CD4-positive, alpha-beta T cell treated with Interleukin-1 beta for 1 hour (primary cell): ENCODE results near the gene OTOP2.
"Not testable (repeated sequence)": the region's sequence is repeated elsewhere in the genome, so short reads cannot be mapped to it uniquely, and the experiment has no call there.

Experiments
- DNase-seq, 2 donors: peaks; one replicate each; pipeline ENCODE4 v3.0.0-alpha.2; 2020 to 2022

Gene OTOP2

GRCh38 chr17:74954115-74954514, 30.0 kb downstream of the OTOP2 start:
- DNase-seq: no peak

- no peak for DNase-seq
Observed at GRCh38 chr17:74954665-74955421, 30.8 kb downstream of the OTOP2 start.

GRCh38 chr17:74956093-74956492, 32.0 kb downstream of the OTOP2 start:
- no peak for DNase-seq

GRCh38 chr17:74957935-74958740, 34.1 kb downstream of the OTOP2 start:
- DNase-seq: peak; percentile 69 to 78

GRCh38 chr17:74959826-74960515, 35.9 kb downstream of the OTOP2 start:
- no peak for DNase-seq

GRCh38 chr17:74960570-74961342, 36.7 kb downstream of the OTOP2 start:
- DNase-seq: peak; percentile 49 to 56

GRCh38 chr17:74961657-74962350, 37.7 kb downstream of the OTOP2 start:
- DNase-seq: peak; percentile 81 to 84

- DNase-seq: no peak
Observed at GRCh38 chr17:74962622-74963394, 38.7 kb downstream of the OTOP2 start.

GRCh38 chr17:74963656-74964055, 39.6 kb downstream of the OTOP2 start:
- DNase-seq: no peak

- DNase-seq: no peak
Observed at GRCh38 chr17:74964246-74964761, 40.2 kb downstream of the OTOP2 start.

GRCh38 chr17:74964988-74965622, 41.0 kb downstream of the OTOP2 start:
- DNase-seq: no peak

- DNase-seq: no peak
Observed at GRCh38 chr17:74968361-74968780, 44.3 kb downstream of the OTOP2 start.

GRCh38 chr17:74969501-74969900, 45.4 kb downstream of the OTOP2 start:
- not testable (repeated sequence) for DNase-seq

- DNase-seq: no peak
Observed at GRCh38 chr17:74970395-74970794, 46.3 kb downstream of the OTOP2 start.

GRCh38 chr17:74971069-74971841, 47.2 kb downstream of the OTOP2 start:
- no peak for DNase-seq

- DNase-seq: no peak
Observed at GRCh38 chr17:74971842-74972106, 47.7 kb downstream of the OTOP2 start.

- DNase-seq: peak; percentile 81 to 85
Observed at GRCh38 chr17:74972107-74972972, 48.3 kb downstream of the OTOP2 start, which contains the start of gene HID1. TSS of gene HID1 (minus strand) at chr17:74972759. CDS start at chr17:74972656, 103 bp downstream.

GRCh38 chr17:74972973-74973328, 48.9 kb downstream of the OTOP2 start:
- DNase-seq: no peak

GRCh38 chr17:74975943-74976342, 51.9 kb downstream of the OTOP2 start:
- DNase-seq: no peak
